HG03045 (cell line): Measurements from ENCODE around the gene INHBE.

Source experiments
- ATAC-seq: cut with Tn5 transposase; IDR thresholded peaks from one replicate; pipeline ENCODE4 v1.9.1; 2021; ENCODE audit warnings: mild to moderate bottlenecking, moderate library complexity; ENCODE audit not compliant: unreplicated experiment

Gene INHBE

GRCh38 chr12:57459750-57460467 is 4.8 kb downstream of the INHBE start, which contains the start of gene GLI1:
Gene GLI1 (plus strand): TSS chr12:57459785. CDS start chr12:57463692, 3,907 bp downstream.
- ATAC-seq = no peak

DNA sequence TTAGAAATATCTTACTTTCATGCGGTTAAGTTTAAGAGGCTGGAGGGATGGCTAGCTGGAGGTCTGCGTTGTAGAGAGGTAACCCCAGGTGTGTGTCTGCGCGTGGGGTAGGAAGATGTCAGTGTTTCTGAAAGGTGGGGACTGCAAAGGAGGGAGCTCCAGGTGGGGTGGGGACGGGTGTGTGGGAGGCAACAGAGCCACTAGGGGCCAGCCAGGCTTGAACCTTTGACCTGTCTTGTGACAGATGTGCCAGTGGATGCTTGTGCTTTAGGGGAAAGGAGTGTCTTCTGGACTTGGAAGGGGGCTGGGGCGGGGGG is 5.3 kb downstream of the INHBE start:
- ATAC-seq = no peak

DNA sequence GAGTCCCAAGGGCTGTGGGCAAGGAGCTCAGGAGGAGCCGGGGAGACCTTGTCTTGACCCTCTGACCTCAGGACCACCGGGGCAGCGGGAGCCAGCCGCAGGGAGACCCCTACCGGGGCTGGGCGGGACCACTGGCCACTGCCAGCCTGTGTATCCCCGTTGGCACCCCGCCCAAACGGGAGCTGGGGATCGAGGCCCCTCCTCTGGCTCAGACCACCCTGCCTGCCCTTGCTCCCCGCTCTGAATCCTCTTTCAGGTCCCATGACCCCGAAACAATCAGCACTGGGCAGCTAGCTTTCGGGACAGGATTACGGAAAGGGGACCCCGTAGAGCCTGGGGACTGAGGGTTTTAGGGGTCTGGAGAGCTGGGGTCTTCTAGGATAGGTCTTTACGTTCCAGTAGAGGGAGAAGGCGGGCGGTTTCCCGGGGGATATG is 5.8 kb downstream of the INHBE start:
- no peak for ATAC-seq

- no peak for ATAC-seq
These were observed 6.3 kb downstream of the INHBE start for GRCh38 chr12:57461276-57461916.

DNA sequence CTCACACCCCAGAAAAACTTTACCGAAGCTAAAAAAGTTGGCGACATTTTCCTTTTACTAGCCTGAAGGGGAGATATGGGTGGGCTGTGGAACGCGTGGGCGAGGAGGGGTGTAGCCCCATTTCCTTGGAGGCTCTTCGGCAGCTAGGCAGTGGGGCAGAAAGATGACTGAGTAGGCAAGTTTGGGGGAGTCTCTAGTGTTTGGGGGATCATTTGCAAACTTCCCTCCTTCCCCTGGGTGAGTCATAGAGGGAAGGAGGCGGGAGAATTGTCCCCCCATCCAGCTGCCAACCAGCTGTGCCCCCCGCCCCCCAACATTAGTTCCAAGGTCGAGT is 6.8 kb downstream of the INHBE start:
- no peak for ATAC-seq

DNA sequence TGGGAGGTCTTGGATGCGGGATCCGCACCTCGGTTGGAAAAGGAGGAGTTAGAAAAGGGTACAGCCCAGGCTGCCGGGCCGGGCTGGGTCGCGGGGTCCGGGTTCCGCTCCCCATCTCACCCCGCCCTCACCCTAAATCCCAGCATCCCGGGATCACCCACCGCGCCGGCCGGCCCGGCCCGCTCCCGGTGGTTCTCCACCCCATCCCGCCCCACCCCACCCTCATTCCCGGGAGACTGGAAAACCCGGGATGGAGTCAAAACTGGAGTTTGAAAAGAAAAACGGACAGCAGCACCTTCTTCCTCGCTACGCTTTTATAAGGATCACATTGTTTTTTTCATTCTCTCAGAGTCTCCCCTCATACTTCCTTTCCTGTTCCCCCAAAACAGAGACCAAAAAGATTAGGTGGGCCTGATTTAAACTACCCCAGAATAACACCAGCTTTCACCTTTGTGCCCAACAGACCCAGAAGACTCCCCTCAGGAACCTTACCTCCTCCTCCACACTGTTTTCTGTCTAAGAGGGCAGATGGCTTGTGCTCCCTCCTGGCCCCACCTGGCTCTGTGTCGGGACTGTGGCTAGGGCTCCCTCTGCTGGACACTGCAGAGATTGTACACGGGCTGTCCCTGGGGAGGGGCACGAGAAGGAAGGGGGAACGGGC is 7.3 kb downstream of the INHBE start:
- ATAC-seq = peak; percentile 68

GRCh38 chr12:57462912-57463253 is 7.8 kb downstream of the INHBE start:
- ATAC-seq = no peak

GRCh38 chr12:57464569-57464968 is 9.5 kb downstream of the INHBE start:
- no peak for ATAC-seq

DNA sequence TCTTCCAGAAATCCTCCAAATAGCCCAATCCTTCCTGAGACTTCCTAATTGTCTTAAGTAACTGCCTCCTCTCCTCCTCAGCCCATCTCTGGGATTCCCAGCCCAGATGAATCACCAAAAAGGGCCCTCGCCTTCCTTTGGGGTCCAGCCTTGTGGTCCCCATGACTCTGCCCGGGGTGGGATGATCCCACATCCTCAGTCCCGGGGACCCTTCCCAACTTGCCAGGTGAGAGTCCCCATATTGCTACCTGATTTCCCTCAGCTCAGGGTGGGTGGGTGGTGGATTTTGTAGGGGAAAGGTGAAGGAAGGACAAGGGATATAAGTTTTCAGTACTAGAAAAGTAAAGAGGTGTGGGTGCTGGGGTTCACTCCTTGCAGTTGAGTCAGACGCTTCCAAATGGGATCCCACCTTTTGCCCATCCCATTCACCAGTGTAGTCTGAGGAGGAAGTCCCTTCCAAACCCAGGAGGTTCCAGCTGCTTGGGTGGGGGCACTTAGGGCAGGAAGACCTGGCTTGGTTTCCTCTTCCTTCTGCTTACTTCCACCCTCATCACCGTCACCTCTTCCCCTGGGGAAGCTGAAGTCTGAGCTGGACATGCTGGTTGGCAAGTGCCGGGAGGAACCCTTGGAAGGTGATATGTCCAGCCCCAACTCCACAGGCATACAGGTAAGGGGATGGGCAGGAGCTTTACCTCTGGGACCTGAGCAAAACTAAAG is 10.1 kb downstream of the INHBE start:
- ATAC-seq = no peak

- no peak for ATAC-seq
These were observed 10.8 kb downstream of the INHBE start for GRCh38 chr12:57465747-57466505.

DNA sequence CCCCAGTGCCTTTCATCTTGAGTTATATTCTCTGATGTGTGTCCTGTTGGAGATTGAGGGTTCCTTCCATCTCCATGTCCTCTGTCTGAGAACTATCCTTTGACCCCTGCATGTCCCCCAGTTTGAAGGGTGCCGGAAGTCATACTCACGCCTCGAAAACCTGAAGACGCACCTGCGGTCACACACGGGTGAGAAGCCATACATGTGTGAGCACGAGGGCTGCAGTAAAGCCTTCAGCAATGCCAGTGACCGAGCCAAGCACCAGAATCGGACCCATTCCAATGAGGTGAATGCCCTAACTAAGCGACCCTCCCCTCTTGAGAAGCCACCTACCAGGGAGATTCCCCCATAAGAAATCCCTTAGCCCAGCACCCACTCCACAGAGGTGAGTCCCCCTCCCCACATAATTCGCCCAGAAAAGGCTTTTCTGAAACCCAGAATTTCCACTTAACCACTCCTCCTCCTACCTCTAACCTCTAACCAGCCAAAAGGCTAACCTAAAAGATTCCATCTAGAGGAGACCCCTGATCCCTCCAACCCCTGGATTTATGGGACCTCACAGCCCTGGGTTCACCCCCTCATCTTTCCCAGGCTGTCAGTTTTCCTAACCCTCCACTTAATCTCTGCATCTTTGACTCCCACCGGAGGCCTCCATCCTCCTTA is 12.2 kb downstream of the INHBE start:
- ATAC-seq = no peak

- no peak for ATAC-seq
These were observed 12.8 kb downstream of the INHBE start for GRCh38 chr12:57467915-57468314.

DNA sequence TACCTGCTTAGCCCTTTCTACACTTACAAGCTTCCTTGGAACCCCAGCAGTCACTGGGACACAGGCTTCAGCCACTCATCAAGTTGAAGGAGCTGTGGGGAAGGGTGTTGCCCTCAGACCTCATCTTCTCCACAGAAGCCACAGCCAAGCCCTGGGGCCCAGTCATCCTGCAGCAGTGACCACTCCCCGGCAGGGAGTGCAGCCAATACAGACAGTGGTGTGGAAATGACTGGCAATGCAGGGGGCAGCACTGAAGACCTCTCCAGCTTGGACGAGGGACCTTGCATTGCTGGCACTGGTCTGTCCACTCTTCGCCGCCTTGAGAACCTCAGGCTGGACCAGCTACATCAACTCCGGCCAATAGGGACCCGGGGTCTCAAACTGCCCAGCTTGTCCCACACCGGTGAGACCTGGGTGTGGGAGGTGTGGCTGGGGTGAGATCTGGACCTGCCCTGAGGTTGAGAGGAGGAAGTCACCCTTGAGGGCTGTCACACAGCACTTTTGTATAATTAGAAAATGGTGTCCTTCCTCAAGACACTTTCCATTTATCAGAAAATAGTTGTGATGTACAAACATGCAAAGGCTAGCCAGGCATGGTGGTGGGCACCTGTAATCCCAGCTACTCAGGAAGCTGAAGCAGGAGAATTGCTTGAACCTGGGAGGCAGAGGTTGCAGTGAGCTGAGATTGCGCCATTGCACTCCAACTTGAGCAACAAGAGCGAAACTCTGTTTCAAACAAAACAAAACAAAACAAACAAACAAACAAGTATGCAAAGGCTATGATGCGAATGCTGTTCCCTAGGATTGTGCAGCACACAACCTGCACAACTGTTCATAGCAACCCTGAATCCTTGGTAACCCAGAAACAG is 14.4 kb downstream of the INHBE start:
- ATAC-seq = no peak

DNA sequence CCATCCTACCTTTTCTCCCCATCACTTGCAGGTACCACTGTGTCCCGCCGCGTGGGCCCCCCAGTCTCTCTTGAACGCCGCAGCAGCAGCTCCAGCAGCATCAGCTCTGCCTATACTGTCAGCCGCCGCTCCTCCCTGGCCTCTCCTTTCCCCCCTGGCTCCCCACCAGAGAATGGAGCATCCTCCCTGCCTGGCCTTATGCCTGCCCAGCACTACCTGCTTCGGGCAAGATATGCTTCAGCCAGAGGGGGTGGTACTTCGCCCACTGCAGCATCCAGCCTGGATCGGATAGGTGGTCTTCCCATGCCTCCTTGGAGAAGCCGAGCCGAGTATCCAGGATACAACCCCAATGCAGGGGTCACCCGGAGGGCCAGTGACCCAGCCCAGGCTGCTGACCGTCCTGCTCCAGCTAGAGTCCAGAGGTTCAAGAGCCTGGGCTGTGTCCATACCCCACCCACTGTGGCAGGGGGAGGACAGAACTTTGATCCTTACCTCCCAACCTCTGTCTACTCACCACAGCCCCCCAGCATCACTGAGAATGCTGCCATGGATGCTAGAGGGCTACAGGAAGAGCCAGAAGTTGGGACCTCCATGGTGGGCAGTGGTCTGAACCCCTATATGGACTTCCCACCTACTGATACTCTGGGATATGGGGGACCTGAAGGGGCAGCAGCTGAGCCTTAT is 15.3 kb downstream of the INHBE start:
- ATAC-seq = no peak

DNA sequence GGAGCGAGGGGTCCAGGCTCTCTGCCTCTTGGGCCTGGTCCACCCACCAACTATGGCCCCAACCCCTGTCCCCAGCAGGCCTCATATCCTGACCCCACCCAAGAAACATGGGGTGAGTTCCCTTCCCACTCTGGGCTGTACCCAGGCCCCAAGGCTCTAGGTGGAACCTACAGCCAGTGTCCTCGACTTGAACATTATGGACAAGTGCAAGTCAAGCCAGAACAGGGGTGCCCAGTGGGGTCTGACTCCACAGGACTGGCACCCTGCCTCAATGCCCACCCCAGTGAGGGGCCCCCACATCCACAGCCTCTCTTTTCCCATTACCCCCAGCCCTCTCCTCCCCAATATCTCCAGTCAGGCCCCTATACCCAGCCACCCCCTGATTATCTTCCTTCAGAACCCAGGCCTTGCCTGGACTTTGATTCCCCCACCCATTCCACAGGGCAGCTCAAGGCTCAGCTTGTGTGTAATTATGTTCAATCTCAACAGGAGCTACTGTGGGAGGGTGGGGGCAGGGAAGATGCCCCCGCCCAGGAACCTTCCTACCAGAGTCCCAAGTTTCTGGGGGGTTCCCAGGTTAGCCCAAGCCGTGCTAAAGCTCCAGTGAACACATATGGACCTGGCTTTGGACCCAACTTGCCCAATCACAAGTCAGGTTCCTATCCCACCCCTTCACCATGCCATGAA is 16.0 kb downstream of the INHBE start:
- ATAC-seq = no peak

- no peak for ATAC-seq
These were observed 16.6 kb downstream of the INHBE start for GRCh38 chr12:57471661-57472060.

DNA sequence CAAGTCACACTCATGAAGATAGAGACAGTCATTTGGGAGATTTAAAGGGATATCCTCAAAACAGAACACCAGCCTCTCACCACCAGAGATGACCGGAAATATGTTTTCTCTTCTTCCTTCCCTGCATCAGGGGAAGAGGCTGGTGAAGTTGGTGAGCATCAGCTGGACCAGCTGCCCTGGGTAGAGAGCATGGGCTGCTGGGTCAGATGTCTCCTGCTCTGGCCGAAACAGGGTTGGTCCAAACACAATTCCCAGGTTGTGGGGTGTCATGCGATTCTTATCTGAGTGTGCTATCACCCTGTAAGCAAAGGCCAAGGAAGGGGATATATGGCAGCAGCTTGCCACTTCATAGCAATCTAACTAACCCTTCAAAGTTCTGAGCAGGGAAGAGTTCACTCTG is 17.3 kb downstream of the INHBE start:
- no peak for ATAC-seq

- ATAC-seq = no peak
These were observed 18.3 kb downstream of the INHBE start for GRCh38 chr12:57473392-57473791.
